ENCODE results near the gene ZNF512B. TPM values are rescaled to one million over a fixed set of nuclear protein-coding genes. Genes with fewer than 3 reads are reported as not detected.

Gene ZNF512B
- total and polyA plus RNA-seq, 8 donors, result 3.5 to 12.1 (median 8.2) TPM

DNA sequence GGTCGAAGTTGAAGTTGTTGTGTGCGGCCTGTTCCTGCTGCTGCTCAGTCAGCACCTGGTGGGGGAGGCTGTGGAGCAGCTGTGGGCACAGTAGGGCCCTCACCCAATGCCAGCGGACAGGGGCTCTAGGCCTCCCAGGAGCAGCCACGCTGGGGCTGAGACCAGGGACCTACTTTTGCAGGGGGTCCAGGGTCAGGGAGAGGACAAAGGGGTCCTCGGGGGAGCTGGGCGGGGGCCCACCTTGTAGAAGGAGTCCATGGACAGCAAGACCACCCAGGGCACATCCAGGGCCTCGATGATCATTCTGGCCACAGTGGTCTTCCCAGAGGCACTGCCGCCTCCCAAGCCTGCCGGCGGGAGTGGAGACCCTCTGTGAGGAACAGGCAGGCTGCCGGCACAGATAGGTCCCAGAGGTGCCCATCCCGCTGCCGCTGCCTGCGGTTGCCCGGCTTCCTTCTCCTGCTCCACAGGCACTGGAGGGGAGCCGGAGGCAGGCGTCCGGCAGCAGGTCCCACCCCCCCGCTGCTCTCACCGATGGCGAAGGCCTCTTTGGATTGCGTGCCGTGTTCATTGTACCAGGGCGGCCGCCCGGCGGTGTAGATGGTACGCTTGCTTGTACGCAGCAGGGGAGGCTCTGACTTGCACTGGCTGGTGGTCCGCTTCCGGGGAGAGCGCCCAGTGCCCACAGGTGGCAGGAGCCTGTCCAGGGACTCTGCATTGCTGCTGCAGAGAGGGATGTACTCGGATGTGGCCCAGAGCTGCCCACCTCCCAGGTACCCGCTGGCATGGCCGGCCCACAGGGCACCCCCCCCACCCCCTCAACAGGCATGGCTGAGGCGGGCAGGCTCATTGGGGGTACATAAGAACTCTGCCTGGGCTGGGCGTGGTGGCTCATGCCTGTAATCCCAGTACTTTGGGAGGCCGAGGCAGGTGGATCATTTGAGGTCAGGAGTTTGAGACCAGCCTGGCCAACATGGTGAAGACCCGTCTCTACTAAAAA lies 23.5 kb downstream of the ZNF512B start:
- H3K27ac ChIP-seq, result peak overlapping the region in 1 of 5 donors; percentile 88
- no peak overlapping the region for H3K4me3 ChIP-seq
- no peak for DNase-seq
- no peaks in the 10 kb centered on the region for H3K9me3 ChIP-seq
- peaks cover 34 to 48% (median 45%) of the 10 kb centered on the region in 4 donors for H3K36me3 ChIP-seq
- H3K27me3 ChIP-seq, result no peaks in the 10 kb centered on the region
- WGBS, 5 donors, result 91 to 96% (median 93%) methylated on average over 22 to 39 of the region's 39 CpGs
- H3K4me1 ChIP-seq, result peaks cover 46 to 69% (median 64%) of the 10 kb centered on the region in 4 donors
- TF ChIP-seq POLR2AphosphoS5 (IDR thresholded peaks at IDR 0.05), result no peak
- no peak for TF ChIP-seq CTCF (IDR thresholded peaks at IDR 0.05)
- TF ChIP-seq EP300 (IDR thresholded peaks at IDR 0.05), result no peak
- no peak for TF ChIP-seq POLR2A (IDR thresholded peaks at IDR 0.05)
- intact Hi-C loops (cut with DNase I; ENCODE audit: low total_unique reads), result no loop called here

- intact Hi-C loops (cut with DNase I; ENCODE audit: low total_unique reads), result no loop called here
- no peak overlapping the region for H3K27ac ChIP-seq
- H3K36me3 ChIP-seq, result peaks cover 40 to 58% (median 55%) of the 10 kb centered on the region in 4 donors
- TF ChIP-seq CTCF (IDR thresholded peaks at IDR 0.05) (no peak), POLR2AphosphoS5 (IDR thresholded peaks at IDR 0.05) (no peak), POLR2A (IDR thresholded peaks at IDR 0.05) (no peak), EP300 (IDR thresholded peaks at IDR 0.05) (no peak)
- no peak for DNase-seq
- no peaks in the 10 kb centered on the region for H3K27me3 ChIP-seq
- peaks cover 35 to 64% (median 54%) of the 10 kb centered on the region in 4 donors for H3K4me1 ChIP-seq
- 86 to 93% (median 91%) methylated on average over 10 to 17 of the region's 17 CpGs for WGBS, 5 donors
- H3K4me3 ChIP-seq, result no peak overlapping the region
- no peaks in the 10 kb centered on the region for H3K9me3 ChIP-seq
These were observed 24.6 kb downstream of the ZNF512B start for GRCh38 chr20:63945031-63945658.

- Histone ChIP-seq H3K4me1 (peaks cover 27 to 56% (median 50%) of the 10 kb centered on the region in 4 donors), H3K36me3 (peaks cover 44 to 67% (median 64%) of the 10 kb centered on the region in 4 donors), H3K27ac (no peak overlapping the region), H3K27me3 (no peaks in the 10 kb centered on the region), H3K9me3 (no peaks in the 10 kb centered on the region), H3K4me3 (no peak overlapping the region)
- WGBS, 5 donors, result 88 to 96% (median 90%) methylated on average over 16 to 35 of the region's 35 CpGs
- intact Hi-C loops (cut with DNase I; ENCODE audit: low total_unique reads), result no loop called here
- no peak for TF ChIP-seq POLR2A (IDR thresholded peaks at IDR 0.05)
- TF ChIP-seq CTCF (IDR thresholded peaks at IDR 0.05), result no peak
- TF ChIP-seq POLR2AphosphoS5 (IDR thresholded peaks at IDR 0.05), result no peak
- no peak for TF ChIP-seq EP300 (IDR thresholded peaks at IDR 0.05)
- DNase-seq, result no peak
These were observed 25.4 kb downstream of the ZNF512B start for GRCh38 chr20:63944078-63944941.

DNA sequence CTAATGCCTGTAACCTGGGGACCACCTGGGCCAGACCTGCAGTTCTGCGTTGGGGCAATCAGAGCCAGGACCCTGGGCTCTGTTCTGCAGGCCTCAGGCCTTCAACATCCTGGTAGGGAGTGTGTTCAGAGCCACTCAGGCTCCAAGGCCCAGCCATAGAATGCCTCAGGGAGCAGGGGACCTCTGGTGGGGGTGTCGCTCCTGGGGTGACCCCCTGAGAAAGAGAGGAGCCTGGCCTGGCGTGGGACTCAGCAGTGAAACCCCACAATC lies 26.0 kb downstream of the ZNF512B start:
- H3K27me3 ChIP-seq, result no peaks in the 10 kb centered on the region
- TF ChIP-seq POLR2A (IDR thresholded peaks at IDR 0.05) (no peak), EP300 (IDR thresholded peaks at IDR 0.05) (no peak), POLR2AphosphoS5 (IDR thresholded peaks at IDR 0.05) (no peak), CTCF (IDR thresholded peaks at IDR 0.05) (no peak)
- H3K36me3 ChIP-seq, result peaks cover 44 to 72% (median 69%) of the 10 kb centered on the region in 4 donors
- no peak for DNase-seq
- H3K27ac ChIP-seq, result peak overlapping the region in 1 of 5 donors; percentile 80
- no peaks in the 10 kb centered on the region for H3K9me3 ChIP-seq
- WGBS, 5 donors, result 83 to 100% (median 95%) methylated on average over 1 to 3 of the region's 3 CpGs
- intact Hi-C loops (cut with DNase I; ENCODE audit: low total_unique reads), result no loop called here
- H3K4me3 ChIP-seq, result no peak overlapping the region
- H3K4me1 ChIP-seq, result peaks cover 21 to 53% (median 46%) of the 10 kb centered on the region in 4 donors
